Caki2 (cell line): ENCODE data around the gene MYOCOS. TPM values are rescaled to one million over a fixed set of nuclear protein-coding genes. Genes with fewer than 3 reads are reported as not detected.
"Not testable (repeated sequence)": the region's sequence is repeated elsewhere in the genome, so short reads cannot be mapped to it uniquely, and the experiment has no call there.

Experiments used
- DNase-seq: peaks from one replicate; pipeline ENCODE4 v3.0.0-alpha.2; 2015; ENCODE audit warnings: low read depth
- in situ Hi-C: cut with HindIII; loops from 2 replicates; pipeline ENCODE4 v1.10.0; 2016; ENCODE audit warnings: low sequenced_read_pairs, low pct_unique_long_range_greater_than_20kb, mixed read lengths
- total RNA-seq: library from RNA; depleted of rRNA; stranded (reverse); fragments of >200 nt; shearing (Covaris generic); gene quantifications from 2 replicates; pipeline ENCODE4 v1.2.3, GENCODE V29; 2014; ENCODE audit warnings: low replicate concordance

Gene MYOCOS
- total RNA-seq, 1 experiment from 2014 or later = not detected

- in situ Hi-C loops, DNase-seq: not testable (repeated sequence)
These were observed 6.7 kb upstream of the MYOCOS start for GRCh38 chr1:171615122-171615906.

GRCh38 chr1:171616586-171616985 lies 5.5 kb upstream of the MYOCOS start:
- in situ Hi-C loops = no loop called here
- no peak for DNase-seq

GRCh38 chr1:171623651-171624331 lies 1.7 kb downstream of the MYOCOS start:
- in situ Hi-C loops = no loop called here
- DNase-seq = no peak

- DNase-seq = no peak
- in situ Hi-C loops = loop anchor here (25.0 kb wide), 1 partner anchor 362 kb away; no protein-coding TSS in a partner anchor
These were observed 3.2 kb downstream of the MYOCOS start for GRCh38 chr1:171625225-171625624.

- in situ Hi-C loops = loop anchor here (25.0 kb wide), 1 partner anchor 360 kb away; no protein-coding TSS in a partner anchor
- DNase-seq = no peak
These were observed 5.0 kb downstream of the MYOCOS start for GRCh38 chr1:171627020-171627419.

- in situ Hi-C loops = loop anchor here (25.0 kb wide), 1 partner anchor 359 kb away; no protein-coding TSS in a partner anchor
- DNase-seq = no peak
These were observed 6.2 kb downstream of the MYOCOS start for GRCh38 chr1:171628225-171628624.

GRCh38 chr1:171635661-171636060 lies 13.6 kb downstream of the MYOCOS start:
- in situ Hi-C loops = loop anchor here (25.0 kb wide), 1 partner anchor 352 kb away; no protein-coding TSS in a partner anchor
- no peak for DNase-seq

- in situ Hi-C loops = loop anchor here (25.0 kb wide), 1 partner anchor 351 kb away; no protein-coding TSS in a partner anchor
- no peak for DNase-seq
These were observed 14.1 kb downstream of the MYOCOS start for GRCh38 chr1:171636141-171636540.

- DNase-seq = no peak
- in situ Hi-C loops = loop anchor here (25.0 kb wide), 1 partner anchor 349 kb away; no protein-coding TSS in a partner anchor
These were observed 16.0 kb downstream of the MYOCOS start for GRCh38 chr1:171637928-171638576.

GRCh38 chr1:171640225-171640624 lies 18.2 kb downstream of the MYOCOS start:
- in situ Hi-C loops = loop anchor here (25.0 kb wide), 1 partner anchor 347 kb away; no protein-coding TSS in a partner anchor
- no peak for DNase-seq

GRCh38 chr1:171641076-171641864 lies 19.2 kb downstream of the MYOCOS start:
- DNase-seq = no peak
- in situ Hi-C loops = loop anchor here (25.0 kb wide), 1 partner anchor 346 kb away; no protein-coding TSS in a partner anchor

- no peak for DNase-seq
- in situ Hi-C loops = loop anchor here (25.0 kb wide), 1 partner anchor 345 kb away; no protein-coding TSS in a partner anchor
These were observed 20.2 kb downstream of the MYOCOS start for GRCh38 chr1:171642197-171642596.

- in situ Hi-C loops = loop anchor here (25.0 kb wide), 1 partner anchor 344 kb away; no protein-coding TSS in a partner anchor
- DNase-seq = no peak
These were observed 21.1 kb downstream of the MYOCOS start for GRCh38 chr1:171643156-171643555.

GRCh38 chr1:171644805-171645483 lies 22.9 kb downstream of the MYOCOS start:
- in situ Hi-C loops = loop anchor here (25.0 kb wide), 1 partner anchor 342 kb away; no protein-coding TSS in a partner anchor
- DNase-seq = peak; percentile 72

- DNase-seq = no peak
- in situ Hi-C loops = loop anchor here (25.0 kb wide), 1 partner anchor 342 kb away; no protein-coding TSS in a partner anchor
These were observed 23.7 kb downstream of the MYOCOS start for GRCh38 chr1:171645553-171646248.

- in situ Hi-C loops = loop anchor here (25.0 kb wide), 1 partner anchor 341 kb away; no protein-coding TSS in a partner anchor
- no peak for DNase-seq
These were observed 24.2 kb downstream of the MYOCOS start for GRCh38 chr1:171646249-171646560.
